Measurements from ENCODE around the gene MED13L.
A peak's percentile ranks its signal among the peaks of the same experiment; 100 is the strongest.

MED13L gene

DNA sequence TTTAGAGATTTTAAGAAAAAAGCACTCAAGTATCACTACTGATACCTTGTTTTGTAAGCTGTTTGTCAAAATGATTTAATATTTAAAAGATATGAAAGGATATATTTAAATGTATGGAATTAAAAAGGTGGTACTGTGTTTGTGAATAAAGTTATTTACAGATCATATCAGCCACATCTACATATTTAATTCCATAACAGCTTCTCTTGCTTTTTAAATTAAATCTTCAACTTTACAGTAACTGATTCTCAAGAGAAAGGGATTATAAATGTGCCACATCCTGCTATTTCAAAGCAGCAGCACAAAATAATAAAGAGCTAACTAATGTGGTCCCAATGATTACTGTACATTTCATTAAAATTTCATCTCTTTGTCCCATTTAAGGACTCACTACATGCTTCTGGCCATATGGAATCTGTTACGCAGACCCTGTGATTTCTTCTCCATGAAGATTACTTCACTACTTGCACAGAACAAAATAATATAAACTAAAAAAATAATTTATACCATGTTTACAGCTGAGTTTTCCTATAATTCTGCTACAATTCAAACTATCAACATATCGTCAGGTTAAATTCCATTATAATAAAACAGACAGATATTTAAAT lies 117.8 kb downstream of the MED13L start:
- POLR2A ChIA-PET, result no interaction called here
- CTCF ChIA-PET, result no interaction called here

DNA sequence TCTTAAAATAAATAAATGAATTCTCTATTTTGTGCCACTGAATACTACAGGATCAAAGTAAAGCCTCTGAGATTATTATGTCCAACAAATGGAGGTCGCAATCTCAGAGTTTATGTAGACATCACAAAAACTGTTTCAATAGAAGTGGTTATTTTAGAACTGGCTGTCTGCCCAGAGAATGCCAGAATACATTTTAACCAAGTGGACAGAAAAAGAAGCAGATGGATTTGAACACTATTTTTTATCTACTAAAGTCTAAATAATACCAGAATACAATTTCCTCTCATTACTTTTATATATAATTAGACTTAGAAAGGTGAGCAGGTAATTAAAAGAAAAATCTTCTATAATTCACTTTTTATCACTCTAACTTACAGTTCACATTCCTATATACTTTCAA lies 118.3 kb downstream of the MED13L start:
- ChIA-PET POLR2A (no interaction called here), CTCF (interaction anchor here (0.5 kb wide), 1 partner anchor 161 kb away, joined by 3 read pairs; no protein-coding TSS in a partner anchor)
- TF ChIP-seq NFRKB (IDR thresholded peaks at IDR 0.05), result no peak
- TF ChIP-seq ELF4 (IDR thresholded peaks at IDR 0.05), result no peak
- no peak for TF ChIP-seq SP1 (IDR thresholded peaks at IDR 0.05)
- TF ChIP-seq TARDBP (IDR thresholded peaks at IDR 0.05), result no peak
- no peak for TF ChIP-seq HDGF (IDR thresholded peaks at IDR 0.05; ENCODE audit: borderline replicate concordance)
- TF ChIP-seq FOXK2 (IDR thresholded peaks at IDR 0.05), result no peak
- TF ChIP-seq L3MBTL2 (conservative IDR thresholded peaks at IDR 0.05), result no peak
- no peak for TF ChIP-seq LEF1 (IDR thresholded peaks at IDR 0.05; ENCODE audit: borderline replicate concordance)
- TF ChIP-seq ARNT (IDR thresholded peaks at IDR 0.05), result no peak
- no peak for TF ChIP-seq FOXA1 (IDR thresholded peaks at IDR 0.05)
- TF ChIP-seq BHLHE40 (IDR thresholded peaks at IDR 0.05; ENCODE audit: borderline replicate concordance), result no peak
- no peak for TF ChIP-seq FOXM1 (IDR thresholded peaks at IDR 0.05; ENCODE audit: borderline replicate concordance)
- TF ChIP-seq, protein P1, sequence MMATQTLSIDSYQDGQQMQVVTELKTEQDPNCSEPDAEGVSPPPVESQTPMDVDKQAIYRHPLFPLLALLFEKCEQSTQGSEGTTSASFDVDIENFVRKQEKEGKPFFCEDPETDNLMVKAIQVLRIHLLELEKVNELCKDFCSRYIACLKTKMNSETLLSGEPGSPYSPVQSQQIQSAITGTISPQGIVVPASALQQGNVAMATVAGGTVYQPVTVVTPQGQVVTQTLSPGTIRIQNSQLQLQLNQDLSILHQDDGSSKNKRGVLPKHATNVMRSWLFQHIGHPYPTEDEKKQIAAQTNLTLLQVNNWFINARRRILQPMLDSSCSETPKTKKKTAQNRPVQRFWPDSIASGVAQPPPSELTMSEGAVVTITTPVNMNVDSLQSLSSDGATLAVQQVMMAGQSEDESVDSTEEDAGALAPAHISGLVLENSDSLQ (IDR thresholded peaks at IDR 0.05), result no peak
- no peak for TF ChIP-seq CTBP1 (IDR thresholded peaks at IDR 0.05; ENCODE audit: borderline replicate concordance)
- TF ChIP-seq ZNF384 (IDR thresholded peaks at IDR 0.05), result no peak
- no peak for TF ChIP-seq SUZ12 (IDR thresholded peaks at IDR 0.05)
- DNase-seq (ENCODE audit: extremely low spot score), result no peak

More for the DNA sequence above, 117.8 kb downstream of the MED13L start:
- TF ChIP-seq CTBP1 (IDR thresholded peaks at IDR 0.05; ENCODE audit: borderline replicate concordance) (no peak), FOXM1 (IDR thresholded peaks at IDR 0.05; ENCODE audit: borderline replicate concordance) (no peak), ZNF384 (IDR thresholded peaks at IDR 0.05) (no peak), L3MBTL2 (conservative IDR thresholded peaks at IDR 0.05) (no peak), TARDBP (IDR thresholded peaks at IDR 0.05) (no peak), FOXK2 (IDR thresholded peaks at IDR 0.05) (no peak), NFRKB (IDR thresholded peaks at IDR 0.05) (no peak), FOXA1 (IDR thresholded peaks at IDR 0.05) (no peak), HDGF (IDR thresholded peaks at IDR 0.05; ENCODE audit: borderline replicate concordance) (no peak), SUZ12 (IDR thresholded peaks at IDR 0.05) (no peak), BHLHE40 (IDR thresholded peaks at IDR 0.05; ENCODE audit: borderline replicate concordance) (no peak), LEF1 (IDR thresholded peaks at IDR 0.05; ENCODE audit: borderline replicate concordance) (no peak), SP1 (IDR thresholded peaks at IDR 0.05) (no peak), ARNT (IDR thresholded peaks at IDR 0.05) (no peak), ELF4 (IDR thresholded peaks at IDR 0.05) (no peak)
- TF ChIP-seq, protein P1 (IDR thresholded peaks at IDR 0.05), result no peak
- no peak for DNase-seq (ENCODE audit: extremely low spot score)

DNA sequence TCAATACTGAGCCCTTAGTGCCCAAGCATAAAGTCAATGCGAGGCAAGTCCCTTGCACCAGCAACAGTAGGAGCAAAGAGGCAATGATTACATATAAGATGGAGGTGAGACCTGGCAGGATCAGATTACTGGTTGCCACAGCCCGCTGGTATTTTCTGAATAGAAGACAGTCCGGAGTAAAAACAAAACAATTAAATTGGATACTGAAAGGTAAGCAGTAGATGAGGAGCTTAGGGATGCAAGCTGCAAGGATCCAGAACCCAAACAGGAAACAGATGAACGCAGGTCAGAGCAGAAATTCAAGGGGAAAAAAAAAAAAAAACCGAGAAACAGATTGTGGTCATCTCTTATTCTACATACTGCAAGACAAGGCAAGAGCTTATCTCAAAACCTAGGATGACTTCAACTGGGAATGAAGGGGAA lies 119.6 kb downstream of the MED13L start:
- TF ChIP-seq ZNF384 (IDR thresholded peaks at IDR 0.05) (peak; percentile 55; the same call in 1 of the 2 replicates), L3MBTL2 (conservative IDR thresholded peaks at IDR 0.05) (no peak), BHLHE40 (IDR thresholded peaks at IDR 0.05; ENCODE audit: borderline replicate concordance) (no peak), TARDBP (IDR thresholded peaks at IDR 0.05) (no peak), SP1 (IDR thresholded peaks at IDR 0.05) (no peak)
- CTCF ChIA-PET, result no interaction called here
- no peak for DNase-seq (ENCODE audit: extremely low spot score)
- POLR2A ChIA-PET, result no interaction called here

DNA sequence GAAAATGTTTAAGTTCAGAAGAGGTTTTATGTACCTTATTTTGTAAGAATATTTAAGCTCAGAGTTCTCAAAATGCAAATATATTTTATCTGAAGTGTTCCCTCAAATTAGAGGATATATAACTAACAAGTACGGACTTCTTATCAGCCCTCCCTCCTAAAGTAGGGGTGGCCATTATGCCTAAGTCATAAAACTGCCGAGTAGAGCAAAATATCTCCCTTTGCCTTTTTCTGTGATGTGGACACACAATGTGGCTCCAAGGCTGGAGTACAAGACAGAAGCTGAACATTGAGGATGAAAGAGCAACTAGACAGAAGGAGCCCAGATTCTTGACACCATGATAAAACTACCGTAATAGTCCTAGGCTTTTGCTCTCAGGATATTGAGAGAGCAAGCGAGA lies 120.9 kb downstream of the MED13L start:
- POLR2A ChIA-PET, result no interaction called here
- no peak for DNase-seq (ENCODE audit: extremely low spot score)
- CTCF ChIA-PET, result interaction anchor here (0.6 kb wide), 1 partner anchor 13 kb away, joined by 7 read pairs; no protein-coding TSS in a partner anchor
- no peak for TF ChIP-seq SUZ12 (IDR thresholded peaks at IDR 0.05)
- no peak for TF ChIP-seq NFRKB (IDR thresholded peaks at IDR 0.05)
- TF ChIP-seq BHLHE40 (IDR thresholded peaks at IDR 0.05; ENCODE audit: borderline replicate concordance), result no peak
- no peak for TF ChIP-seq ARNT (IDR thresholded peaks at IDR 0.05)
- TF ChIP-seq ELF4 (IDR thresholded peaks at IDR 0.05), result no peak
- no peak for TF ChIP-seq FOXA1 (IDR thresholded peaks at IDR 0.05)

DNA sequence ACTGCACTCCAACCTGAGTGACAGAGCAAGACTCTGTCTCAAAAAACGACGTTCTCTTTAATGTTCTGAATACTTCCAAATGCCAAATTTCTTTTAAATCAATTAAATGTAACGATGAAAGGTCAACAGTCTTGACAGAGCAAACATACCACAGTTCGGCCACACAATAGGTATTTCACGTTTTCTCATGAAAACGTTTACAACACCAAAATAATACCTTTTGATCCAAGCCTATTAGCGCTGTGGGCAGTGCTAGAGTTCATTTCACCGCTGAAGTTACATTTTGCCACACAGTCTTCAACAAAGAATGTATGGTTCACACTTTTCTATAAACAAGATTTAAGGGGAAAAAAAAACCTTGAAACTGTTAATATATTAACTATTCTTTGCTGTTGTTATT lies 122.1 kb downstream of the MED13L start:
- ChIA-PET CTCF (no interaction called here), POLR2A (no interaction called here)
- TF ChIP-seq SP1 (IDR thresholded peaks at IDR 0.05), result no peak
- no peak for TF ChIP-seq BHLHE40 (IDR thresholded peaks at IDR 0.05; ENCODE audit: borderline replicate concordance)
- DNase-seq (ENCODE audit: extremely low spot score), result no peak

DNA sequence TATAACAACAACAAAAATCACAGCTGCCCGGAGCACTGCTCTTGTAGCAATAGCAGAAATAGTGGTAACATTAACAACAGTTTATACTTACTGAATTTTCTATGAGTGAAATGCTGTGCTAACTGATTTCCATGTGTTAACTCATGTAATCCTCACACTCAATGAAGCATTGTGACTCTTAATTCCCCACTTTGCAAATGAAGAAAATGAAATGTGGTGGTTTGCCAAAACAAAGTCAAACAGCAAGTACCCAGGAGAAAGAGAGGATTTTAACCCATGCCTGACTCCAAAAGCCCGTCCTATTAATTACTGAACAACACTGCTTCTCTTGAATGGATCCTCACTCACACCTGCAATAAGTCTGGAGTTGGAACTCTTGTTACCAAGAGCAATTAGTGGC lies 123.5 kb downstream of the MED13L start:
- CTCF ChIA-PET, result no interaction called here
- POLR2A ChIA-PET, result no interaction called here
- DNase-seq (ENCODE audit: extremely low spot score), result no peak
- TF ChIP-seq FOXK2 (IDR thresholded peaks at IDR 0.05) (no peak), ELF4 (IDR thresholded peaks at IDR 0.05) (no peak), CTBP1 (IDR thresholded peaks at IDR 0.05; ENCODE audit: borderline replicate concordance) (no peak), ARNT (IDR thresholded peaks at IDR 0.05) (no peak), NFRKB (IDR thresholded peaks at IDR 0.05) (no peak), ZNF384 (IDR thresholded peaks at IDR 0.05) (no peak), FOXM1 (IDR thresholded peaks at IDR 0.05; ENCODE audit: borderline replicate concordance) (no peak), FOXA1 (IDR thresholded peaks at IDR 0.05) (no peak), SP1 (IDR thresholded peaks at IDR 0.05) (no peak), SUZ12 (IDR thresholded peaks at IDR 0.05) (no peak), HDGF (IDR thresholded peaks at IDR 0.05; ENCODE audit: borderline replicate concordance) (no peak), LEF1 (IDR thresholded peaks at IDR 0.05; ENCODE audit: borderline replicate concordance) (no peak), TARDBP (IDR thresholded peaks at IDR 0.05) (no peak), BHLHE40 (IDR thresholded peaks at IDR 0.05; ENCODE audit: borderline replicate concordance) (no peak), L3MBTL2 (conservative IDR thresholded peaks at IDR 0.05) (no peak)
- TF ChIP-seq, protein P1 (IDR thresholded peaks at IDR 0.05), result no peak

Data from HEK293T (cell line).